ENCODE measurements around the gene TTLL8.

- TF ChIP-seq CTCF (IDR thresholded peaks at IDR 0.05) (no peak), MAX (IDR thresholded peaks at IDR 0.05) (no peak), RFX5 (IDR thresholded peaks at IDR 0.05) (no peak), MYC (IDR thresholded peaks at IDR 0.05; ENCODE audit: borderline replicate concordance, low read length) (no peak), CBX2 (IDR thresholded peaks at IDR 0.05; ENCODE audit: borderline replicate concordance, low read depth) (no peak), FOSL2 (IDR thresholded peaks at IDR 0.05) (no peak), FOSL2 (CRISPR knock-in tag; IDR thresholded peaks at IDR 0.05) (no peak), MAFK (IDR thresholded peaks at IDR 0.05; ENCODE audit: partially characterized antibody) (no peak), POLR2A (IDR thresholded peaks at IDR 0.05; ENCODE audit: low read length) (no peak)
Measured at GRCh38 chr22:50016988-50017700, 41.0 kb downstream of the TTLL8 start.

Data from A549 (cell line).